ENCODE data around the gene MAP4K3.

- TF ChIP-seq CTCF (IDR thresholded peaks at IDR 0.05 in 4 of 5, conservative IDR thresholded peaks at IDR 0.05 in 1 of 5) (no peak), POLR2A (IDR thresholded peaks at IDR 0.05) (no peak)
Measured at GRCh38 chr2:39300044-39300978, 136.8 kb downstream of the MAP4K3 start.
